ENCODE data around the gene MAML1.

DNA sequence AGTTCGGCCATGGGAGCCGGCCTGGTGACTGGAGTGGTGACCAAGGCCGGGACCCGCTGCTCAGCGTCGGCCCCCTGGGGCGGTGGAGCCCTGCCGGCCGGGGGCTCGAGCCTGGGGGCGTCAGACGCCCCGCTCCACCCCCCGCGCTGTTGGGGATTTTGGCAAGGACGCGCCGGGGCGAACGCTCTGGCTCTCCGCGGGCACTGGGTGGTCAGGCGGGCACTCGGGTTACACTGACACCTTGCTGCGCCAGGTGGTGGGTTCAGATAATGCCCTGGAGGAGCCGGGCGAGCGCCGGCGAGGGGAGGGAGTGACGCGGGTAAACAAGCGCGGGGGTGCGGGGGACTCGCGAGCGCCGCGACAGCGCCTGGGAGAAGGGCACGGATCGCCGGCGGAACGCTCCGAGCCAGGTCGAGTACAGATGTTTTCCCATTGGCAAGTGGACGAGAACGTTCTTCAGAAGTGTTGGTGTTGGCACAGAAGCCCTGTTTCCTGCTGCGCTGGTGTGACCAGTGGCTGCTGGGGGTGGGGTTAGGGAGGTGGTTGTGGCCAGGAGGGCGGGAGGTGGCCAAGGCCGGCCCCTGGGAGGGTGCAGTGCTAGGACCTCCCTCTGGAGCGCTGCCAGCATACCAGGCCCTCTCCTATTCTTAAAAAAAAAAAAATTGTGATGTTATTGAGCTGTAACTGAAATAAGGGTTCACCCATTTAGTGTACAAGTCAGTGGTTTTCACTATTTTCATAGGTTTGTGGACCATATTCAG, 88.9 kb downstream of the MAML1 start:
- TF ChIP-seq, protein P1, sequence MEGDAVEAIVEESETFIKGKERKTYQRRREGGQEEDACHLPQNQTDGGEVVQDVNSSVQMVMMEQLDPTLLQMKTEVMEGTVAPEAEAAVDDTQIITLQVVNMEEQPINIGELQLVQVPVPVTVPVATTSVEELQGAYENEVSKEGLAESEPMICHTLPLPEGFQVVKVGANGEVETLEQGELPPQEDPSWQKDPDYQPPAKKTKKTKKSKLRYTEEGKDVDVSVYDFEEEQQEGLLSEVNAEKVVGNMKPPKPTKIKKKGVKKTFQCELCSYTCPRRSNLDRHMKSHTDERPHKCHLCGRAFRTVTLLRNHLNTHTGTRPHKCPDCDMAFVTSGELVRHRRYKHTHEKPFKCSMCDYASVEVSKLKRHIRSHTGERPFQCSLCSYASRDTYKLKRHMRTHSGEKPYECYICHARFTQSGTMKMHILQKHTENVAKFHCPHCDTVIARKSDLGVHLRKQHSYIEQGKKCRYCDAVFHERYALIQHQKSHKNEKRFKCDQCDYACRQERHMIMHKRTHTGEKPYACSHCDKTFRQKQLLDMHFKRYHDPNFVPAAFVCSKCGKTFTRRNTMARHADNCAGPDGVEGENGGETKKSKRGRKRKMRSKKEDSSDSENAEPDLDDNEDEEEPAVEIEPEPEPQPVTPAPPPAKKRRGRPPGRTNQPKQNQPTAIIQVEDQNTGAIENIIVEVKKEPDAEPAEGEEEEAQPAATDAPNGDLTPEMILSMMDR (IDR thresholded peaks at IDR 0.05), result no peak
- peak; percentile 53 for TF ChIP-seq POLR2A (IDR thresholded peaks at IDR 0.05)
